OCI-LY7 (cell line): ENCODE results near the gene USP28.
A peak's percentile ranks its signal among the peaks of the same experiment; 100 is the strongest.

ENCODE experiments used
- EZH2phosphoT487 ChIP-seq: fragments of 200-600 bp; sonication (generic); IDR thresholded peaks from 2 replicates; pipeline ENCODE4 v1.6.1; 2018; ENCODE audit warnings: low read depth, borderline replicate concordance, mild to moderate bottlenecking, mixed run types, antibody characterized with exemption, low read length, moderate library complexity, mixed read lengths
- TF ChIP-seq, protein P1 (sequence below): fragments of 200-600 bp; sonication (generic); conservative IDR thresholded peaks from 2 replicates; pipeline ENCODE4 v1.5.1; 2014; ENCODE audit warnings: mild to moderate bottlenecking, antibody characterized with exemption, low read length, moderate library complexity, mixed read lengths

DNA sequence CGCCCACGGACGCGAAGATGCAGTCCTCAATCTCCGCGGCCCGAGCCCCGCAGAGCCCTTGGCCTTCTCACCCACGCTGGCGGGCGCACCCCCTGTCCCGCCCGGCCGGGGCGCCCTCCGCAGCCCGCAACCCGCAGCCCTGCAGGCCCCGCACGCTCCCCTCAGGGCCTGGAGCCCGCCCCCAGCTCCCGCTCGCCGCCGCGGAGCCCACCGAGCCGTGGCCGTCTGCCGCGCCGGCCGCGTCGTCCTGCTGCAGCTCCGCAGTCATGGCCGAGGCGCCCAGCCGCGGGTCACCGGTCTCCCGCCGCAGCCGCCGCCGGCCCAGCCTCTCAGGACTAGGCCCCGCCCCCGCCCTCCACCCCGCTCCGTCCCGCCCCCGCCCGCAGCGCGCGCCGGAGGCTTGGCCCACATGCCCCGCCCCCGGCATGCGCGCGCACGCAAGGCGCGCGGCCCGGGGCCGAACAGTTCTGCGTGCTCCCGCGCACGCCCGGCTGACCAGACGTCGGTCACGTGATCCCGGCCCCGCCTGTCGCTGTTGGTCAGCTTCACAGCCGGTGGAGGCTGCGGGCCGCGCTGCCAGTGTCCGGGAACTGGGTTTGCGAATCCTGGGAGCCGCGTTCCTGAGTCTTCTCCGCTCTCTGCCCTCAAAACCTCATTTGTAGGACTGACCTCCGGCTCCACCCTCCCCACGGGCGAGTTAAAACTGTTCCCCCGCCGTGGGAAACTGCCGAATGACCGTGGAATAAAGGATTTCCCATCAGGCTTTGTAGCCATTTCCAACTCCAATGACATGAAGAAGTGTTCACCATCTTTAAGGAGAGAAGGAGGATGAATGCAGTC, at the start of gene USP28:
- TF ChIP-seq, protein P1, sequence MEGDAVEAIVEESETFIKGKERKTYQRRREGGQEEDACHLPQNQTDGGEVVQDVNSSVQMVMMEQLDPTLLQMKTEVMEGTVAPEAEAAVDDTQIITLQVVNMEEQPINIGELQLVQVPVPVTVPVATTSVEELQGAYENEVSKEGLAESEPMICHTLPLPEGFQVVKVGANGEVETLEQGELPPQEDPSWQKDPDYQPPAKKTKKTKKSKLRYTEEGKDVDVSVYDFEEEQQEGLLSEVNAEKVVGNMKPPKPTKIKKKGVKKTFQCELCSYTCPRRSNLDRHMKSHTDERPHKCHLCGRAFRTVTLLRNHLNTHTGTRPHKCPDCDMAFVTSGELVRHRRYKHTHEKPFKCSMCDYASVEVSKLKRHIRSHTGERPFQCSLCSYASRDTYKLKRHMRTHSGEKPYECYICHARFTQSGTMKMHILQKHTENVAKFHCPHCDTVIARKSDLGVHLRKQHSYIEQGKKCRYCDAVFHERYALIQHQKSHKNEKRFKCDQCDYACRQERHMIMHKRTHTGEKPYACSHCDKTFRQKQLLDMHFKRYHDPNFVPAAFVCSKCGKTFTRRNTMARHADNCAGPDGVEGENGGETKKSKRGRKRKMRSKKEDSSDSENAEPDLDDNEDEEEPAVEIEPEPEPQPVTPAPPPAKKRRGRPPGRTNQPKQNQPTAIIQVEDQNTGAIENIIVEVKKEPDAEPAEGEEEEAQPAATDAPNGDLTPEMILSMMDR, result peak; percentile 29; the same call in 1 of the 2 replicates
- no peak for TF ChIP-seq EZH2phosphoT487
